Astrocyte (in vitro differentiated cells and primary cell): ENCODE data around the gene NPAS3.

Experiments
- EZH2 ChIP-seq: IDR thresholded peaks from 2 replicates; pipeline ENCODE4 v1.6.1; 2012; ENCODE audit warnings: mild to moderate bottlenecking, low read length, inconsistent platforms; ENCODE audit not compliant: insufficient read depth
- TF ChIP-seq, protein P1 (sequence below): IDR thresholded peaks from 2 replicates; pipeline ENCODE4 v1.5.1; 2011; ENCODE audit warnings: low read depth, mild to moderate bottlenecking, inconsistent platforms, low read length, moderate library complexity; ENCODE audit not compliant: insufficient read depth

- TF ChIP-seq, protein P1, sequence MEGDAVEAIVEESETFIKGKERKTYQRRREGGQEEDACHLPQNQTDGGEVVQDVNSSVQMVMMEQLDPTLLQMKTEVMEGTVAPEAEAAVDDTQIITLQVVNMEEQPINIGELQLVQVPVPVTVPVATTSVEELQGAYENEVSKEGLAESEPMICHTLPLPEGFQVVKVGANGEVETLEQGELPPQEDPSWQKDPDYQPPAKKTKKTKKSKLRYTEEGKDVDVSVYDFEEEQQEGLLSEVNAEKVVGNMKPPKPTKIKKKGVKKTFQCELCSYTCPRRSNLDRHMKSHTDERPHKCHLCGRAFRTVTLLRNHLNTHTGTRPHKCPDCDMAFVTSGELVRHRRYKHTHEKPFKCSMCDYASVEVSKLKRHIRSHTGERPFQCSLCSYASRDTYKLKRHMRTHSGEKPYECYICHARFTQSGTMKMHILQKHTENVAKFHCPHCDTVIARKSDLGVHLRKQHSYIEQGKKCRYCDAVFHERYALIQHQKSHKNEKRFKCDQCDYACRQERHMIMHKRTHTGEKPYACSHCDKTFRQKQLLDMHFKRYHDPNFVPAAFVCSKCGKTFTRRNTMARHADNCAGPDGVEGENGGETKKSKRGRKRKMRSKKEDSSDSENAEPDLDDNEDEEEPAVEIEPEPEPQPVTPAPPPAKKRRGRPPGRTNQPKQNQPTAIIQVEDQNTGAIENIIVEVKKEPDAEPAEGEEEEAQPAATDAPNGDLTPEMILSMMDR: no peak
- no peak for TF ChIP-seq EZH2
These were observed 798.8 kb downstream of the NPAS3 start for GRCh38 chr14:33737446-33737845.
